Measurements from ENCODE around the gene SMARCAL1.

- TF ChIP-seq CTCF (IDR thresholded peaks at IDR 0.05) (no peak), POLR2A (IDR thresholded peaks at IDR 0.05) (no peak)
These were observed 16.5 kb downstream of the SMARCAL1 start for GRCh38 chr2:216428618-216429350.

Measured in right lobe of liver (tissue), 4 donors.